HCT116 (cell line): Measurements from ENCODE around the gene ZNF264. TPM values are rescaled to one million over a fixed set of nuclear protein-coding genes. Genes with fewer than 3 reads are reported as not detected.

ENCODE experiments used
- ATAC-seq: fragments of 200-7000 bp; cut with Tn5 transposase; 2 replicates; pipeline ENCODE4 v1.9.1; 2020; ENCODE audit warnings: mild to moderate bottlenecking, moderate library complexity
- BruUV-seq: library from RNA; stranded (reverse); fragments of 400-500 nt; replicated peaks from 2 replicates; lab custom pipeline; 2021; lab: Mats Ljungman, UMichigan
- CTCF ChIA-PET: fragments of 300-600 bp; sonication (Branson Sonifier 250); formaldehyde crosslinking; loops from one replicate; lab custom pipeline; 2021; ENCODE audit warnings: antibody characterized with exemption; lab: Charles Lee
- POLR2A ChIA-PET: fragments of 300-600, 350-600 bp; sonication (Branson Sonifier 250); formaldehyde crosslinking; loops from one replicate; lab custom pipeline; 2021; ENCODE audit warnings: antibody characterized with exemption; lab: Charles Lee
- RAD21 ChIA-PET, 2 experiments: fragments of 300-600 bp; sonication (Branson Sonifier 250); formaldehyde crosslinking; loops; one replicate each; lab custom pipeline; 2023; ENCODE audit warnings: low total read pairs in 2 of 2; ENCODE audit not compliant: uncharacterized antibody in 2 of 2, unreplicated experiment in 2 of 2, low non-redundant PET in 1 of 2; lab: Charles Lee
- DNase-seq: peaks from one replicate; pipeline ENCODE4 v3.0.0-alpha.2; 2010; ENCODE audit warnings: low read depth, low spot score
- H2AFZ ChIP-seq: fragments of 200-600 bp; shearing (Covaris generic), sonication (generic); 2 replicates; pipeline ENCODE4 v1.6.1; 2017; ENCODE audit warnings: low read depth, mixed run types, mixed read lengths, antibody characterized with exemption, low read length; ENCODE audit not compliant: poor library complexity, severe bottlenecking
- H3K27ac ChIP-seq: 2 replicates; pipeline ENCODE4 v1.5.1; 2012; ENCODE audit warnings: low read depth, low read length
- H3K27me3 ChIP-seq: fragments of 200-600 bp; sonication (generic); 2 replicates; pipeline ENCODE4 v1.6.1; 2016; ENCODE audit warnings: mixed run types, low read length, mixed read lengths; ENCODE audit not compliant: insufficient read depth
- H3K36me3 ChIP-seq, 2 experiments: fragments of 200-500 bp in 1 of 2; fragments of 200-600 bp in 1 of 2; sonication (Bioruptor generic) in 1 of 2; sonication (generic) in 1 of 2; 2 replicates each; pipeline versions ENCODE4 v1.5.1 to v1.6.1; 2014 to 2016; ENCODE audit warnings: low read length in 2 of 2, inconsistent platforms in 1 of 2, mixed read lengths in 1 of 2, mixed run types in 1 of 2; ENCODE audit not compliant: insufficient read depth in 2 of 2, control insufficient read depth in 1 of 2
- H3K4me1 ChIP-seq, 2 experiments: fragments of 200-600 bp in 1 of 2; sonication (generic) in 1 of 2; 2 replicates each; pipeline versions ENCODE4 v1.5.1 to v1.6.1; 2012 to 2017; ENCODE audit warnings: low read length in 2 of 2, inconsistent platforms in 1 of 2, mild to moderate bottlenecking in 1 of 2, mixed read lengths in 1 of 2, mixed run types in 1 of 2, moderate library complexity in 1 of 2; ENCODE audit not compliant: insufficient read depth in 2 of 2, control insufficient read depth in 1 of 2
- H3K4me2 ChIP-seq: fragments of 200-600 bp; sonication (generic); 2 replicates; pipeline ENCODE4 v1.6.1; 2017; ENCODE audit warnings: mixed run types, low read length, mixed read lengths
- H3K4me3 ChIP-seq, 2 experiments: fragments of 200-600 bp in 1 of 2; sonication (generic) in 1 of 2; replicated peaks in 1 of 2; 2 replicates each; pipeline ENCODE4 v1.5.1; 2011 to 2016; ENCODE audit warnings: low read length in 2 of 2, control low read depth in 1 of 2, low read depth in 1 of 2, mild to moderate bottlenecking in 1 of 2, mixed read lengths in 1 of 2, mixed run types in 1 of 2
- H3K79me2 ChIP-seq: fragments of 200-600 bp; sonication (generic); 2 replicates; pipeline ENCODE4 v1.6.1; 2017; ENCODE audit warnings: mild to moderate bottlenecking, mixed run types, low read length, moderate library complexity, mixed read lengths; ENCODE audit not compliant: insufficient read depth
- H3K9ac ChIP-seq: fragments of 200-600 bp; sonication (generic); 2 replicates; pipeline ENCODE4 v1.6.1; 2016; ENCODE audit warnings: low read length, mixed read lengths
- H3K9me2 ChIP-seq: fragments of 200-600 bp; sonication (generic), shearing (Covaris generic); 2 replicates; pipeline ENCODE4 v1.6.1; 2017; ENCODE audit warnings: mixed run types, mild to moderate bottlenecking, moderate library complexity; ENCODE audit not compliant: insufficient read depth
- H3K9me3 ChIP-seq, 2 experiments: fragments of 200-500 bp in 1 of 2; fragments of 200-600 bp in 1 of 2; sonication (Bioruptor generic) in 1 of 2; sonication (generic) in 1 of 2; 2 replicates each; pipeline ENCODE4 v1.6.1; 2014 to 2017; ENCODE audit warnings: low read length in 2 of 2, mixed read lengths in 2 of 2, inconsistent platforms in 1 of 2, low read depth in 1 of 2, mild to moderate bottlenecking in 1 of 2, mixed run types in 1 of 2, moderate library complexity in 1 of 2; ENCODE audit not compliant: control insufficient read depth in 1 of 2, insufficient read depth in 1 of 2
- H4K20me1 ChIP-seq: fragments of 200-600 bp; sonication (generic), shearing (Covaris generic); 2 replicates; pipeline ENCODE4 v1.6.1; 2017; ENCODE audit warnings: mixed run types, mild to moderate bottlenecking, moderate library complexity; ENCODE audit not compliant: insufficient read depth
- CBX3 ChIP-seq: IDR thresholded peaks from 2 replicates; pipeline ENCODE4 v1.6.1; 2012; ENCODE audit warnings: low read depth
- ELF1 ChIP-seq: IDR thresholded peaks from 2 replicates; pipeline ENCODE4 v1.6.1; 2012; ENCODE audit warnings: low read depth, borderline replicate concordance
- EZH2 ChIP-seq: fragments of 200-600 bp; sonication (generic); IDR thresholded peaks from 2 replicates; pipeline ENCODE4 v1.6.1; 2017; ENCODE audit warnings: antibody characterized with exemption, mixed run types
- FOSL1 ChIP-seq: IDR thresholded peaks from 2 replicates; pipeline ENCODE4 v1.6.1; 2012; ENCODE audit warnings: low read depth
- MAX ChIP-seq: IDR thresholded peaks from 2 replicates; pipeline ENCODE4 v1.6.1; 2012
- RAD21 ChIP-seq: IDR thresholded peaks from 2 replicates; pipeline ENCODE4 v1.6.1; 2012; ENCODE audit warnings: low read depth, mild to moderate bottlenecking
- SIN3A ChIP-seq: IDR thresholded peaks from 2 replicates; pipeline ENCODE4 v1.6.1; 2012; ENCODE audit warnings: low read depth
- SP1 ChIP-seq: IDR thresholded peaks from 2 replicates; pipeline ENCODE4 v1.6.1; 2012; ENCODE audit warnings: low read depth
- SRF ChIP-seq: IDR thresholded peaks from 2 replicates; pipeline ENCODE4 v1.6.1; 2012; ENCODE audit warnings: low read depth
- YY1 ChIP-seq: IDR thresholded peaks from 2 replicates; pipeline ENCODE4 v1.6.1; 2011; ENCODE audit warnings: low read length, low read depth, moderate library complexity, mild to moderate bottlenecking; ENCODE audit not compliant: insufficient replicate concordance; ENCODE audit errors: extremely low read depth
- ZNF274 ChIP-seq: fragments of 200-500 bp; sonication (Bioruptor generic); IDR thresholded peaks from 2 replicates; pipeline ENCODE4 v1.6.1; 2014; ENCODE audit warnings: mild to moderate bottlenecking, low read depth, low read length, inconsistent platforms
- intact Hi-C: fragments of 100-400 bp; cut with micrococcal nuclease; formaldehyde crosslinking; loops from 2 replicates; pipeline ENCODE4 v1.10.0; 2022
- total RNA-seq: library from RNA; stranded (reverse); gene quantifications from one replicate; pipeline ENCODE4 v1.2.1, GENCODE V29; 2021; ENCODE audit not compliant: unreplicated experiment
- TF ChIP-seq, protein P1 (sequence below), 3 experiments: fragments of 200-600 bp in 1 of 3; sonication (generic) in 1 of 3; IDR thresholded peaks in 2 of 3; conservative IDR thresholded peaks in 1 of 3; 2 replicates each; pipeline ENCODE4 v1.5.1; 2012 to 2017; ENCODE audit warnings: low read depth in 2 of 3, low read length in 2 of 3, antibody characterized with exemption in 1 of 3, borderline replicate concordance in 1 of 3, control low read depth in 1 of 3, mild to moderate bottlenecking in 1 of 3, mixed read lengths in 1 of 3, mixed run types in 1 of 3, moderate library complexity in 1 of 3; ENCODE audit not compliant: insufficient read depth in 1 of 3

ZNF264 gene
- total RNA-seq, 1 experiment from 2014 or later: 30.3 TPM

GRCh38 chr19:57167385-57167784 lies 23.9 kb upstream of the ZNF264 start, which contains the start of gene DUXA:
DUXA (minus strand) TSS chr19:57167485; CDS start chr19:57167443, 42 bp downstream.
- DNase-seq (no peak), ATAC-seq (no peak)
- no TSS peak for BruUV-seq
- Histone ChIP-seq H3K36me3 (no peaks in the 10 kb centered on the region), H3K4me3 (no peak within 1 kb of the TSS), H3K4me1 (no peaks in the 10 kb centered on the region), H3K4me2 (no peak within 1 kb of the TSS), H3K9ac (no peak within 1 kb of the TSS), H3K9me3 (peaks cover 0 to 3% of the 10 kb centered on the region in 2 experiments; a peak in 1 of 4 replicates), H3K79me2 (no peaks in the 10 kb centered on the region), H3K9me2 (no peaks in the 10 kb centered on the region), H3K27ac (no peak within 1 kb of the TSS), H4K20me1 (no peaks in the 10 kb centered on the region), H3K27me3 (no peaks in the 10 kb centered on the region), H2AFZ (no peak within 1 kb of the TSS)
- RAD21 ChIA-PET: no interaction called here
- CTCF ChIA-PET: no interaction called here
- POLR2A ChIA-PET: no interaction called here
- intact Hi-C loops: no loop called here
- no peak for TF ChIP-seq SP1
- no peak for TF ChIP-seq RAD21
- TF ChIP-seq CBX3: no peak
- TF ChIP-seq EZH2: no peak
- no peak for TF ChIP-seq ZNF274
- no peak for TF ChIP-seq FOSL1
- TF ChIP-seq SIN3A: no peak
- TF ChIP-seq SRF: no peak
- TF ChIP-seq, protein P1, sequence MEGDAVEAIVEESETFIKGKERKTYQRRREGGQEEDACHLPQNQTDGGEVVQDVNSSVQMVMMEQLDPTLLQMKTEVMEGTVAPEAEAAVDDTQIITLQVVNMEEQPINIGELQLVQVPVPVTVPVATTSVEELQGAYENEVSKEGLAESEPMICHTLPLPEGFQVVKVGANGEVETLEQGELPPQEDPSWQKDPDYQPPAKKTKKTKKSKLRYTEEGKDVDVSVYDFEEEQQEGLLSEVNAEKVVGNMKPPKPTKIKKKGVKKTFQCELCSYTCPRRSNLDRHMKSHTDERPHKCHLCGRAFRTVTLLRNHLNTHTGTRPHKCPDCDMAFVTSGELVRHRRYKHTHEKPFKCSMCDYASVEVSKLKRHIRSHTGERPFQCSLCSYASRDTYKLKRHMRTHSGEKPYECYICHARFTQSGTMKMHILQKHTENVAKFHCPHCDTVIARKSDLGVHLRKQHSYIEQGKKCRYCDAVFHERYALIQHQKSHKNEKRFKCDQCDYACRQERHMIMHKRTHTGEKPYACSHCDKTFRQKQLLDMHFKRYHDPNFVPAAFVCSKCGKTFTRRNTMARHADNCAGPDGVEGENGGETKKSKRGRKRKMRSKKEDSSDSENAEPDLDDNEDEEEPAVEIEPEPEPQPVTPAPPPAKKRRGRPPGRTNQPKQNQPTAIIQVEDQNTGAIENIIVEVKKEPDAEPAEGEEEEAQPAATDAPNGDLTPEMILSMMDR (IDR thresholded peaks at IDR 0.05 in 2 of 3, conservative IDR thresholded peaks at IDR 0.05 in 1 of 3; ENCODE audit: borderline replicate concordance in 1 of 3, insufficient read depth in 1 of 3, low read depth in 2 of 3, low read length in 2 of 3): no peak
- no peak for TF ChIP-seq MAX
- no peak for TF ChIP-seq ELF1
- TF ChIP-seq YY1: no peak
